HCT116 (cell line): ENCODE measurements around the gene DLG5. TPM values are rescaled to one million over a fixed set of nuclear protein-coding genes. Genes with fewer than 3 reads are reported as not detected.

Source experiments
- ATAC-seq: fragments of 200-7000 bp; cut with Tn5 transposase; 2 replicates; pipeline ENCODE4 v1.9.1; 2020; ENCODE audit warnings: mild to moderate bottlenecking, moderate library complexity
- BruUV-seq: library from RNA; stranded (reverse); fragments of 400-500 nt; replicated peaks from 2 replicates; lab custom pipeline; 2021; lab: Mats Ljungman, UMichigan
- CTCF ChIA-PET: fragments of 300-600 bp; sonication (Branson Sonifier 250); formaldehyde crosslinking; loops from one replicate; lab custom pipeline; 2021; ENCODE audit warnings: antibody characterized with exemption; lab: Charles Lee
- POLR2A ChIA-PET: fragments of 300-600, 350-600 bp; sonication (Branson Sonifier 250); formaldehyde crosslinking; loops from one replicate; lab custom pipeline; 2021; ENCODE audit warnings: antibody characterized with exemption; lab: Charles Lee
- RAD21 ChIA-PET, 2 experiments: fragments of 300-600 bp; sonication (Branson Sonifier 250); formaldehyde crosslinking; loops; one replicate each; lab custom pipeline; 2023; ENCODE audit warnings: low total read pairs in 2 of 2; ENCODE audit not compliant: uncharacterized antibody in 2 of 2, unreplicated experiment in 2 of 2, low non-redundant PET in 1 of 2; lab: Charles Lee
- DNase-seq: peaks from one replicate; pipeline ENCODE4 v3.0.0-alpha.2; 2010; ENCODE audit warnings: low read depth, low spot score
- H2AFZ ChIP-seq: fragments of 200-600 bp; shearing (Covaris generic), sonication (generic); 2 replicates; pipeline ENCODE4 v1.6.1; 2017; ENCODE audit warnings: low read depth, mixed run types, mixed read lengths, antibody characterized with exemption, low read length; ENCODE audit not compliant: poor library complexity, severe bottlenecking
- H3K27ac ChIP-seq: 2 replicates; pipeline ENCODE4 v1.5.1; 2012; ENCODE audit warnings: low read depth, low read length
- H3K27me3 ChIP-seq: fragments of 200-600 bp; sonication (generic); 2 replicates; pipeline ENCODE4 v1.6.1; 2016; ENCODE audit warnings: mixed run types, low read length, mixed read lengths; ENCODE audit not compliant: insufficient read depth
- H3K36me3 ChIP-seq, 2 experiments: fragments of 200-500 bp in 1 of 2; fragments of 200-600 bp in 1 of 2; sonication (Bioruptor generic) in 1 of 2; sonication (generic) in 1 of 2; 2 replicates each; pipeline versions ENCODE4 v1.5.1 to v1.6.1; 2014 to 2016; ENCODE audit warnings: low read length in 2 of 2, inconsistent platforms in 1 of 2, mixed read lengths in 1 of 2, mixed run types in 1 of 2; ENCODE audit not compliant: insufficient read depth in 2 of 2, control insufficient read depth in 1 of 2
- H3K4me1 ChIP-seq, 2 experiments: fragments of 200-600 bp in 1 of 2; sonication (generic) in 1 of 2; 2 replicates each; pipeline versions ENCODE4 v1.5.1 to v1.6.1; 2012 to 2017; ENCODE audit warnings: low read length in 2 of 2, inconsistent platforms in 1 of 2, mild to moderate bottlenecking in 1 of 2, mixed read lengths in 1 of 2, mixed run types in 1 of 2, moderate library complexity in 1 of 2; ENCODE audit not compliant: insufficient read depth in 2 of 2, control insufficient read depth in 1 of 2
- H3K4me2 ChIP-seq: fragments of 200-600 bp; sonication (generic); 2 replicates; pipeline ENCODE4 v1.6.1; 2017; ENCODE audit warnings: mixed run types, low read length, mixed read lengths
- H3K4me3 ChIP-seq, 2 experiments: fragments of 200-600 bp in 1 of 2; sonication (generic) in 1 of 2; replicated peaks in 1 of 2; 2 replicates each; pipeline ENCODE4 v1.5.1; 2011 to 2016; ENCODE audit warnings: low read length in 2 of 2, control low read depth in 1 of 2, low read depth in 1 of 2, mild to moderate bottlenecking in 1 of 2, mixed read lengths in 1 of 2, mixed run types in 1 of 2
- H3K79me2 ChIP-seq: fragments of 200-600 bp; sonication (generic); 2 replicates; pipeline ENCODE4 v1.6.1; 2017; ENCODE audit warnings: mild to moderate bottlenecking, mixed run types, low read length, moderate library complexity, mixed read lengths; ENCODE audit not compliant: insufficient read depth
- H3K9ac ChIP-seq: fragments of 200-600 bp; sonication (generic); 2 replicates; pipeline ENCODE4 v1.6.1; 2016; ENCODE audit warnings: low read length, mixed read lengths
- H3K9me2 ChIP-seq: fragments of 200-600 bp; sonication (generic), shearing (Covaris generic); 2 replicates; pipeline ENCODE4 v1.6.1; 2017; ENCODE audit warnings: mixed run types, mild to moderate bottlenecking, moderate library complexity; ENCODE audit not compliant: insufficient read depth
- H3K9me3 ChIP-seq, 2 experiments: fragments of 200-500 bp in 1 of 2; fragments of 200-600 bp in 1 of 2; sonication (Bioruptor generic) in 1 of 2; sonication (generic) in 1 of 2; 2 replicates each; pipeline ENCODE4 v1.6.1; 2014 to 2017; ENCODE audit warnings: low read length in 2 of 2, mixed read lengths in 2 of 2, inconsistent platforms in 1 of 2, low read depth in 1 of 2, mild to moderate bottlenecking in 1 of 2, mixed run types in 1 of 2, moderate library complexity in 1 of 2; ENCODE audit not compliant: control insufficient read depth in 1 of 2, insufficient read depth in 1 of 2
- H4K20me1 ChIP-seq: fragments of 200-600 bp; sonication (generic), shearing (Covaris generic); 2 replicates; pipeline ENCODE4 v1.6.1; 2017; ENCODE audit warnings: mixed run types, mild to moderate bottlenecking, moderate library complexity; ENCODE audit not compliant: insufficient read depth
- CBX3 ChIP-seq: IDR thresholded peaks from 2 replicates; pipeline ENCODE4 v1.6.1; 2012; ENCODE audit warnings: low read depth
- EGR1 ChIP-seq: IDR thresholded peaks from 2 replicates; pipeline ENCODE4 v1.6.1; 2012; ENCODE audit warnings: low read depth
- EZH2 ChIP-seq: fragments of 200-600 bp; sonication (generic); IDR thresholded peaks from 2 replicates; pipeline ENCODE4 v1.6.1; 2017; ENCODE audit warnings: antibody characterized with exemption, mixed run types
- EZH2phosphoT487 ChIP-seq: fragments of 200-600 bp; IDR thresholded peaks from 2 replicates; pipeline ENCODE4 v1.6.1; 2018; ENCODE audit warnings: antibody characterized with exemption, borderline replicate concordance
- JUND ChIP-seq: IDR thresholded peaks from 2 replicates; pipeline ENCODE4 v1.6.1; 2012
- POLR2AphosphoS5 ChIP-seq: IDR thresholded peaks from 2 replicates; pipeline ENCODE4 v1.6.1; 2011; ENCODE audit warnings: mild to moderate bottlenecking, low read depth, low read length, moderate library complexity
- RAD21 ChIP-seq: IDR thresholded peaks from 2 replicates; pipeline ENCODE4 v1.6.1; 2012; ENCODE audit warnings: low read depth, mild to moderate bottlenecking
- REST ChIP-seq: IDR thresholded peaks from 2 replicates; pipeline ENCODE4 v1.6.1; 2012; ENCODE audit warnings: low read depth
- SIN3A ChIP-seq: IDR thresholded peaks from 2 replicates; pipeline ENCODE4 v1.6.1; 2012; ENCODE audit warnings: low read depth
- SRF ChIP-seq: IDR thresholded peaks from 2 replicates; pipeline ENCODE4 v1.6.1; 2012; ENCODE audit warnings: low read depth
- YY1 ChIP-seq: IDR thresholded peaks from 2 replicates; pipeline ENCODE4 v1.6.1; 2011; ENCODE audit warnings: low read length, low read depth, moderate library complexity, mild to moderate bottlenecking; ENCODE audit not compliant: insufficient replicate concordance; ENCODE audit errors: extremely low read depth
- ZNF274 ChIP-seq: fragments of 200-500 bp; sonication (Bioruptor generic); IDR thresholded peaks from 2 replicates; pipeline ENCODE4 v1.6.1; 2014; ENCODE audit warnings: mild to moderate bottlenecking, low read depth, low read length, inconsistent platforms
- intact Hi-C: fragments of 100-400 bp; cut with micrococcal nuclease; formaldehyde crosslinking; loops from 2 replicates; pipeline ENCODE4 v1.10.0; 2022
- total RNA-seq: library from RNA; stranded (reverse); gene quantifications from one replicate; pipeline ENCODE4 v1.2.1, GENCODE V29; 2021; ENCODE audit not compliant: unreplicated experiment
- TF ChIP-seq, protein P1 (sequence below): IDR thresholded peaks from 2 replicates; pipeline ENCODE4 v1.6.1; 2011; ENCODE audit warnings: mild to moderate bottlenecking, low read length, moderate library complexity; ENCODE audit not compliant: insufficient replicate concordance; ENCODE audit errors: extremely low read depth

Gene DLG5
- total RNA-seq, 1 experiment from 2014 or later: 44.8 TPM

- RAD21 ChIA-PET: no interaction called here
Observed at GRCh38 chr10:77805676-77806075, 120.9 kb downstream of the DLG5 start.

More at GRCh38 chr10:77805676-77806075, 120.9 kb downstream of the DLG5 start:
- CTCF ChIA-PET: no interaction called here
- Histone ChIP-seq H3K4me1 (no peaks in the 10 kb centered on the region), H2AFZ (no peak overlapping the region), H3K27me3 (no peaks in the 10 kb centered on the region), H3K4me2 (no peak overlapping the region), H3K36me3 (peaks cover 4 to 15% of the 10 kb centered on the region in 2 experiments), H3K27ac (no peak overlapping the region), H3K4me3 (no peak overlapping the region), H3K9ac (no peak overlapping the region), H3K9me2 (no peaks in the 10 kb centered on the region), H4K20me1 (no peaks in the 10 kb centered on the region), H3K79me2 (no peaks in the 10 kb centered on the region), H3K9me3 (no peaks in the 10 kb centered on the region)
- no TSS peak for BruUV-seq
- POLR2A ChIA-PET: no interaction called here
- ATAC-seq: no peak
- no peak for TF ChIP-seq SIN3A
- no peak for TF ChIP-seq EZH2
- no peak for TF ChIP-seq POLR2AphosphoS5
- TF ChIP-seq EZH2phosphoT487: no peak
- no peak for TF ChIP-seq JUND
- TF ChIP-seq YY1: no peak
- TF ChIP-seq CBX3: no peak
- no peak for TF ChIP-seq SRF
- TF ChIP-seq EGR1: no peak
- no peak for TF ChIP-seq REST
- no peak for TF ChIP-seq ZNF274
- TF ChIP-seq, protein P1, sequence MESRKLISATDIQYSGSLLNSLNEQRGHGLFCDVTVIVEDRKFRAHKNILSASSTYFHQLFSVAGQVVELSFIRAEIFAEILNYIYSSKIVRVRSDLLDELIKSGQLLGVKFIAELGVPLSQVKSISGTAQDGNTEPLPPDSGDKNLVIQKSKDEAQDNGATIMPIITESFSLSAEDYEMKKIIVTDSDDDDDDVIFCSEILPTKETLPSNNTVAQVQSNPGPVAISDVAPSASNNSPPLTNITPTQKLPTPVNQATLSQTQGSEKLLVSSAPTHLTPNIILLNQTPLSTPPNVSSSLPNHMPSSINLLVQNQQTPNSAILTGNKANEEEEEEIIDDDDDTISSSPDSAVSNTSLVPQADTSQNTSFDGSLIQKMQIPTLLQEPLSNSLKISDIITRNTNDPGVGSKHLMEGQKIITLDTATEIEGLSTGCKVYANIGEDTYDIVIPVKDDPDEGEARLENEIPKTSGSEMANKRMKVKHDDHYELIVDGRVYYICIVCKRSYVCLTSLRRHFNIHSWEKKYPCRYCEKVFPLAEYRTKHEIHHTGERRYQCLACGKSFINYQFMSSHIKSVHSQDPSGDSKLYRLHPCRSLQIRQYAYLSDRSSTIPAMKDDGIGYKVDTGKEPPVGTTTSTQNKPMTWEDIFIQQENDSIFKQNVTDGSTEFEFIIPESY: no peak
- TF ChIP-seq RAD21: no peak
- DNase-seq: no peak
- intact Hi-C loops: no loop called here
